Limb (tissue), 2 donors: ENCODE results near the gene RILPL2.
A peak's percentile ranks its signal among the peaks of the same experiment; 100 is the strongest.
"Not testable (repeated sequence)": the region's sequence is repeated elsewhere in the genome, so short reads cannot be mapped to it uniquely, and the experiment has no call there.

Source experiments
- DNase-seq, 2 donors: peaks; one replicate each; pipeline ENCODE4 v3.0.0-alpha.2; 2016; ENCODE audit errors: extremely low spot score in 2 of 2

The RILPL2 gene

GRCh38 chr12:123404581-123404980 lies 31.9 kb downstream of the RILPL2 start:
- DNase-seq: no peak

DNA sequence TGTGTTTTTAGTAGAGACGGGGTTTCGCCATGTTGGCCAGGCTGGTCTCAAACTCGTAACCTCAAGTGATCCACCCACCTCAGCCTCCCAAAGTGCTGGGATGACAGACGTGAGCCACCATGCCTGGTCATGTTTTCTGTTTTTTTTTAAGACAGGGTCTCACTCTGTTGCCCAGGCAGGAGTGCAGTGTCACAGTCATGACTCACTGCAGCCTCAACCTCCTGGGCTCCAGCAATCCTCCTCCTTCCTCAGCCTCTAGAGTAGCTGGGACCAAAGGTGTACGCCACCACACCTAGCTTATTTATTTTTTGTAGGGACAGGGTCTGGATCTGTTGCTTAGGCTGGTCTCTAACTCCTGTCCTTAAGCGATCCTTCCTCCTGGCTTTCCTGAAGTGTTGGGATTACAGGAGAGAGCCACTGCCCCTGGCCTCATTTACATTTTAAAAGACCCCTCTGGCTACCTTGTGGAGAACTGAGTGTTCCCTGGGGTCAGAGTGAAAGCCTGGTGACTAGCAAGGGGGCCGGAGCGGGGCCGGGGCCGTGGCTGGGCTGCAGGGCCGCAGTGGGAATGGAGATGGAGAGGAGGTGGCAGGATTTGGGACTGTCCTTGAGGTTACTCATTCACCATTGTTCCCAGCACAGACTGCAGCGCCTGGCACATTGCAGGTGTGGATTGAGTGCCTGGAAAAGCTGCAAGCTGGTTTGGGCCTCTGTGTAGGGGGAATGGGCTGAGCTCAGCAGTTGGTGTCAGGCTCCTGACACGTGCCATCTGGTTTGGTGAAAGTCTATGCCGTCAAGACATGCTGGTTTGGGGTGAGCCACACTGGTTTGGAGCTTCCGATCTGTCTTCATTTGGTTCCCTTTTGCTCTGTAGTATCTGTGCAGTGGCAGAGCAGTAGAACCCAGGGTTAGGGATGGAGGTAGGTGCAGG lies 34.5 kb downstream of the RILPL2 start:
- DNase-seq: no peak

DNA sequence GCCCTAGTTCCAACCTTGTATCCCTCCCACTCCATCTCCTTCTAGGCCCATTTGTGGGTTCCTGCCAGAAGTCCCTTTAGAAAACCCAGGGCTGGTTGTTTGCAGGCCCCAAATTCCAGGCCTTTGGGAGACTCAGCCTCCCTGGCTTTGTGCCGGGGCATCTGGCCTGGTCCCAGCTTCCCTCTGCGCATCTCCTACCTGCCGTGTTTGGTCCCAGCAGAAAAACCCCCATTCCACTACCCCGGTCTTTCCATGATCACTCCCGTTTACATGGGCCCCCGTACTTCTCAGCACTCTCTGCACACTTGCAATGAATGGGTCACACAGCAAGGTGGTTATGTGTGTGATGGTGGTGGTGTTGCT lies 37.2 kb downstream of the RILPL2 start:
- DNase-seq: no peak

DNA sequence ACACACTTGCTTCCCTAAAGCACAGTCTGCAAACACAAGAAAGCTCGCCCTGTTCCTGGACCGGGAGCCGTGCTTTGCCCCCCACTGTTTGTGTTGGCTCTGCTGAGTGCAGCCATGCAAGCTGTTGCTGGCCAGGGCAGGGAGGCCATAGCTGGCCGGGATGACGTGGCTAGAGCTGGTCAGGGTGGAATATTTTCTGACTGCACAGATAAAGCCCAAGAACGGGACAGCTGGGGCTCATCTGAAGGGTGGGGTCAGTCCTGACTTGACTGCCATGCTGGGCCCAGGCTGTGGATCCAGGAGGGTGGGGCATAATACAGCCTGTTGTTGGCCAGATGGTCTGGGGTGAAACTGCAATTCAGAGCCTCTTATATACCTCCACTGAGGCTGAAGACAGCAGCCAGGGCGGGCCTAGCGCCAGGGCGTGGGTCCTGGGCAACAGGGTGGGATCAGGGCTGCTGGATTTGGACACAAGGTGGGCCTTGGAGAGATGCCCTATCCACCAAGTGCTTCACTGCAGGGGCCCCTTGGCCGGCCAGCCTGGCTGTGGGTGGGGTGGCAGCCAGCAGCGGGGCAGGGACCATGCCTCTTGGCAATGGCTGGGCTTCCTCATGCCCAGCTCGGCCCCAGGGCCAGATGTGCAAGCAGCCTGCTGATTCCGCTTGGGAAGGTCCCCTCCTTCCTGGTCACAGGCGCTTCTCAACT lies 37.8 kb downstream of the RILPL2 start:
- DNase-seq: no peak

- DNase-seq: no peak
These were observed 38.3 kb downstream of the RILPL2 start for GRCh38 chr12:123398177-123398549.

DNA sequence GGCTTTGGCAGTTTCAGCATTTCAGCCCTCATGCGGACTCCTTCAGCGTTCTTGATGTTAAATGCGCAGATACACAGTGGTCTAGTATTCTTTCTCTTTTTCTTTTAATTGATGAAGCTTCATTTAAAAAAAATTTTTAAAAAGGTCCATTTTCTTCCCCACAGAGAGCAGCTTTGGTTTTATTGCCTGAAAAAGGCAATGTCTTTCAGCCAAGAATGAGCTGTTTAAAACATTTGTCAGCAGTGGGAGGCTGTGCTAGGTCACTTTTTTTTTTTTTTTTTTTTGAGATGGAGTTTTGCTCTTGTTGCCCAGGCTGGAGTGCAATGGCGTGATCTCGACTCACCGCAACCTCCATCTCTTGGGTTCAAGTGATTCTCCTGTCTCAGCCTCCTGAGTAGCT lies 39.1 kb downstream of the RILPL2 start:
- no peak for DNase-seq

- no peak for DNase-seq
These were observed 39.5 kb downstream of the RILPL2 start for GRCh38 chr12:123396954-123397353.

DNA sequence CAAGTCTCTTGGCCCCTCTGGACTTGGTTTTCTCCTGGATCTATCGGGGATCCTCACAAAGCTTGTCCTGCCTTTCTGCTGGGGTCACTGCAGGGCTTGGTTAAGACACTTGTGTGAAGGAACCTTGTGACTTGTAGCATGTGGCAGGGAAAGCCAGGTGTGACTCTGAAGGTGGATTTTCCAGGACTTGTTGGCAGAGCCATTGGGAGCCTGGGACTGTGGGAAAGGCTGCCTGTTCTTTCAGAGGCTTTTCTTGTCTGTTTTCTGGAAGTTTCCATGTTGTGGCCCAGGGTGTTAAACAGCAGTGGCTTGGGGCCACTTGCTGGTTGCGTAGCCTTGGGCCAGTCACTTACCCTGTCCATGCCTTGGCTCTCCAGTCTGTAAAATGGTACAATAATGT lies 39.9 kb downstream of the RILPL2 start:
- DNase-seq: no peak

GRCh38 chr12:123395236-123395635 lies 41.2 kb downstream of the RILPL2 start:
- DNase-seq: no peak

DNA sequence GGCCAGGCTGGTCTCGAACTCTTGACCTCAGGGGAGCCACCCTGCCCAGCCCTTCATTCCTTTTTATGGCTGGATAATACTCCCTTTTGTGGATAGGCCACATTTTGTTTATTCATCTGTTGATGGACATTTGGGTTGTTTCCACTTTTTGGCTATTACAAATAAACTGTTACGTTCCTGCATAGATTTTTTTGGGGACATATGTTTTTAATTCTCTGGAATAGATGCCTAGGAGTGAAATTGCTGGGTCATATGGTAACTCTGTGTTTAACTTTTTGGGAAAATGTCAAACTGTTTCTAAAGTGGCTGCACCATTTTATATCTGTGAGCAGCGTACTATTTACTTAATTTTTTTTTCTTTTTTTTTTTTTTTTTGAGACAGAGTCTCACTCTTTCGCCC lies 42.7 kb downstream of the RILPL2 start:
- DNase-seq: no peak

DNA sequence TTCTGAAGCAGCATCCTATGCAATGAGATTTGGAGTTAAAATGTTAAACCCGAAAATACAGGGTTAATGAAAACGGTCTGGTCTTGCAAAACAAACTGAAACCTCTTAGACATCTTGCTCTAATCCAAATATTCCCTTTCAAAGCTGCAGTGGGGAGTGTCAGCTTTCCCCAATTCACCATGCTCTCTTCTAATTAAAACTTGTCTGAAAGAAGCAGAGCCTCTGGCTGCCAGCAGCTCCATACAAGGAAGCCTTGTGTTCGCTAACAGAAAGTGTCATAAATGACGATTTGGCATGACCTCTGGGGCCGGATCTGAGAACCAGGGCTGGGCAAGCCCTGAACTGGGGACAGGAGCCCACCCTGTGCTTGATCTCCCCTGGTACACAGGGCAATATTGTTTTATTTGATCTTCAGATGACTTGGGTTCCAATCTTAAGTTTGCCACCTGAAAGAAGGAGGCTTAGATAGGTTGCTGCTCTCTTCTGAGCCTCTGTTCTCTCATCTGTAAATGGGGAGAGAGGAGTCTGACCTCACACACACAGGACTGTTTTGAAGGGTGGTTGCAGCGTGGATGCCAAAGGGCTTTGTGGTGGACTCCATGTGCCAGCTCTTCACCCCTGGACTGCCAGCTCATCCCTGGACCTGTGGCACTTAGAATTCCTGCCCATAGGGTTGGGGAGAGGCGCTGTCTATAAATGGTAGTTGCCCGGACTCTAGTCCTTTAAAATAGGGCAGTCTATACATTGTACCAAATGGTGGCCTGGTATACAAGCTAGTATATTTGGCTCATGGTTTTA lies 44.7 kb downstream of the RILPL2 start:
- no peak for DNase-seq

GRCh38 chr12:123390498-123391426 lies 45.7 kb downstream of the RILPL2 start:
- no peak for DNase-seq

DNA sequence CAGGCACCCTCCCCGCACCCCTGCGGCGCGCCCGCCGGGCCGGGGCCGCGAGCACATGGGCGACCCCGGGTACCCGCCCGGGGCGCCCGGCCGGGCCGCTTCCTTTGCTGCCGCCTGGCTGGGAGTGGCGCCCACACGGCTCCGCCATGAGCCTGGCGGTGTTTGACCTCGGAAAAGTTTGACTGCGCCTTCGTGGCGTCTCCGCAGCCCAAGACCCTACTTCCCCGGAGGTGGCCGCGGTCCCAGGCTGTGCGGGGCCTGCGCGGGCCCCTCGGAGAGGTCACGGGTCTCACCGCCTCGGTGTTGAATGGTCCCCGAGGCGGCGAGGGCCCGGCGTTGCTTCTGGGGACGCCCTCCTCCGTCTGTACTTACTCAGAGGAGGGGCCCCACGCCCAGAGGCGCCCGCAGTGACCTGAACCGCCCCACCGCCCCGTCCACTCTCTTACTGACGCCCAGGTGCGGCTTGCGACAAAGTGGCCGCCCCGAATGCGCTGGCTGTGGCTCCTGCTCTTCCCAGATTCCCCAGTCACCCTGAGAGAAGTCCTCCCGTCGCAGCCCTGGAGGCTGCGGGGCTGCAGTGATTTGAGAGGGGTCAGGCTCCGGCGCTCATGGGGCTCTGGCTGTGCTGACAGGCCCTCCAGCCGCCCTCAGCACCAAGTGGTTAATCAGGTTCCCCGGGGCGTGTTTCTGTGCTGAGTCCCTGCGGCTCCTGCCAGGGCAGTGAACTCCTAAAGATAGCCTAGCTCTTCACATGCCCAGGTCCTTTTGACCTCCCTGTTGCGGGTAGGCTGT lies 46.7 kb downstream of the RILPL2 start:
- peak in 1 of 2 donors; percentile 55 for DNase-seq

- no peak for DNase-seq
These were observed 47.4 kb downstream of the RILPL2 start for GRCh38 chr12:123388951-123389559.

- peak; percentile 67 to 91 for DNase-seq
These were observed 48.1 kb downstream of the RILPL2 start for GRCh38 chr12:123388177-123388950.

DNA sequence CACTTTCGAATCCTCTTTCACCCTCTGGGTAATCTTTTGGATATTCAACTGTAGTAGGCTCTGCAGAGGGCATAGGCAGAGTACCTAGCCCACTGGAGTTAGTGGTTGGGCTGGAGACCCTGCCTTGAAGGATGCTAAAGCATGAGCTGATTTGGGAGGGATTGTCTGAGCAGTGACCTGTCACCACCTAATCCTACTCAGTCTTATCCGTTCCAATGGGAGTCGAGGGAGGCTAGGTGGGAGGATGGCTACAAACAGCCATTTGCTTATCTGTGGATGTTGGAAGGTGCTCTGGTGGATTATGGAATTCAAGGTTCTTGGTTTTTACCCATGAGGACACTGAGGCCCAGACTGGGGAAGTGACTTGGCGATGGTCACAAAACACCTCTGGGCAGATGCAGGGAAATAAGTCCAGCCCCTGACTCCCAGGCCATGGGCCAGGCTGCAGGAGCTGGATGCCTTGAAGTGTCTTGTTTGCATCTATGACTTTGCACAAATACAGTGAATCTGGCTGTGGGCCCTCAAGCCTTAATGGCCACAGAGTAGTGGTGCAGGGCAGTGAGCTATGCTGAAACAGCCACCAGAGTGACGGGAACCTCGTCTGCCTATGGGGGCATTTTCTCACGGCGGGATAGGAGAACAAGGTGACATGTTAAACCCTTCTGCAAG lies 48.8 kb downstream of the RILPL2 start:
- no peak for DNase-seq

- not testable (repeated sequence) for DNase-seq
These were observed 50.9 kb downstream of the RILPL2 start for GRCh38 chr12:123385536-123385935.

GRCh38 chr12:123384994-123385376 lies 51.5 kb downstream of the RILPL2 start:
- no peak for DNase-seq
